SK-N-SH (cell line): Measurements from ENCODE around the gene PCDHGA9.

Source experiments
- CHD2 ChIP-seq: fragments of 150-350 bp; IDR thresholded peaks from 2 replicates; pipeline ENCODE4 v1.6.1; 2018; ENCODE audit warnings: low read length; ENCODE audit not compliant: partially characterized antibody
- EP300 ChIP-seq, 2 experiments: IDR thresholded peaks; 2 replicates each; pipeline versions ENCODE4 v1.4.0 to v1.6.1; 2012; ENCODE audit warnings: borderline replicate concordance in 1 of 2, low read depth in 1 of 2, low read length in 1 of 2
- EZH2phosphoT487 ChIP-seq: fragments of 200-600 bp; sonication (generic); IDR thresholded peaks from 2 replicates; pipeline ENCODE4 v1.6.1; 2017; ENCODE audit warnings: low read depth, mixed run types, mild to moderate bottlenecking, antibody characterized with exemption, moderate library complexity, borderline replicate concordance
- FOSL2 ChIP-seq: IDR thresholded peaks from 2 replicates; pipeline ENCODE4 v1.4.0; 2012; ENCODE audit warnings: low read depth, mild to moderate bottlenecking, moderate library complexity, borderline replicate concordance
- FOXJ3 ChIP-seq: sonication (generic); formaldehyde crosslinking; IDR thresholded peaks from 2 replicates; pipeline ENCODE4 v1.5.1; 2020; ENCODE audit warnings: mild to moderate bottlenecking, missing genetic modification reagents
- FOXM1 ChIP-seq: IDR thresholded peaks from 2 replicates; pipeline ENCODE4 v1.4.0; 2012; ENCODE audit warnings: low read depth, mild to moderate bottlenecking
- JUND ChIP-seq: IDR thresholded peaks from 2 replicates; pipeline ENCODE4 v1.4.0; 2012
- POLR2AphosphoS5 ChIP-seq: IDR thresholded peaks from 2 replicates; pipeline ENCODE4 v1.6.1; 2012; ENCODE audit warnings: low read depth, low read length
- RAD21 ChIP-seq: IDR thresholded peaks from 2 replicates; pipeline ENCODE4 v1.6.1; 2012; ENCODE audit warnings: mild to moderate bottlenecking, low read length
- SMC3 ChIP-seq: IDR thresholded peaks from 2 replicates; pipeline ENCODE4 v1.6.1; 2012; ENCODE audit warnings: low read depth, low read length, improper control_type of control experiment
- TAF1 ChIP-seq: IDR thresholded peaks from 2 replicates; pipeline ENCODE4 v1.6.1; 2012; ENCODE audit warnings: low read depth, mild to moderate bottlenecking, low read length, moderate library complexity, borderline replicate concordance
- YY1 ChIP-seq: IDR thresholded peaks from 2 replicates; pipeline ENCODE4 v1.4.0; 2012; ENCODE audit warnings: low read depth, mild to moderate bottlenecking
- TF ChIP-seq, protein P1 (sequence below): fragments of 200-600 bp; sonication (generic); IDR thresholded peaks from 2 replicates; pipeline ENCODE4 v1.6.1; 2017; ENCODE audit warnings: antibody characterized with exemption, mild to moderate bottlenecking, moderate library complexity
- TF ChIP-seq, protein P2 (sequence below): IDR thresholded peaks from 2 replicates; pipeline ENCODE4 v1.6.1; 2012; ENCODE audit warnings: mild to moderate bottlenecking, low read depth, low read length, moderate library complexity

DNA sequence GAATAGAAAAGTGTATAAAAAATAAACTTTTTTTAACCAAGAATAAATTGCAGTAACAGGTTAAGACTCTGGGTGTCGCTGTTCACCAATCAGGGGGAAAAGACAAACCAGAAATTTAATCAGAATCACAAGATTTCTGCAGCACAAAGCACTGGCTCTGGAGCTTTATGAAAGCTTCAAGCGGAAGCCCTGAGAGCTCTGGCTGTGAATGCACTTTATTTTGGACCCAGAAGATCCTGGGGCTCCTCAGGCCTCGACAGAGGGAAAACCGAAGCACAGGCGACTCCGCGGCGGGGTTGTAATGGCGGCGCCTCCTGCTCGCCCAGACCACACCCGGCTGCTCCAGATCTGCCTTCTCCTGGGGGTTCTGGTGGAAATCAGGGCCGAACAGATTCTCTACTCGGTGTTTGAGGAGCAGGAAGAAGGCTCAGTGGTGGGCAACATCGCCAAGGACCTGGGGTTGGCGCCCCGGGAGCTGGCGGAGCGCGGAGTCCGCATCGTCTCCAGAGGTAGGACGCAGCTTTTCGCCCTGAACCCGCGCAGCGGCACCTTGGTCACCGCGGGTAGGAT, 47.6 kb upstream of the PCDHGA9 start, which contains the start of gene PCDHGA4:
- TF ChIP-seq RAD21 (0 out of 2 replicates have a peak, but pooled peaks have one; percentile 33), FOXM1 (no peak), TAF1 (no peak), SMC3 (0 out of 2 replicates have a peak, but pooled peaks have one; percentile 11), FOXJ3 (CRISPR knock-in tag) (no peak), POLR2AphosphoS5 (no peak), JUND (no peak), EZH2phosphoT487 (no peak), EP300 (IDR thresholded peaks at IDR 0.05; ENCODE audit: borderline replicate concordance in 1 of 2, low read depth in 1 of 2, low read length in 1 of 2) (no peak), FOSL2 (no peak), YY1 (no peak), CHD2 (no peak)
- TF ChIP-seq, protein P1, sequence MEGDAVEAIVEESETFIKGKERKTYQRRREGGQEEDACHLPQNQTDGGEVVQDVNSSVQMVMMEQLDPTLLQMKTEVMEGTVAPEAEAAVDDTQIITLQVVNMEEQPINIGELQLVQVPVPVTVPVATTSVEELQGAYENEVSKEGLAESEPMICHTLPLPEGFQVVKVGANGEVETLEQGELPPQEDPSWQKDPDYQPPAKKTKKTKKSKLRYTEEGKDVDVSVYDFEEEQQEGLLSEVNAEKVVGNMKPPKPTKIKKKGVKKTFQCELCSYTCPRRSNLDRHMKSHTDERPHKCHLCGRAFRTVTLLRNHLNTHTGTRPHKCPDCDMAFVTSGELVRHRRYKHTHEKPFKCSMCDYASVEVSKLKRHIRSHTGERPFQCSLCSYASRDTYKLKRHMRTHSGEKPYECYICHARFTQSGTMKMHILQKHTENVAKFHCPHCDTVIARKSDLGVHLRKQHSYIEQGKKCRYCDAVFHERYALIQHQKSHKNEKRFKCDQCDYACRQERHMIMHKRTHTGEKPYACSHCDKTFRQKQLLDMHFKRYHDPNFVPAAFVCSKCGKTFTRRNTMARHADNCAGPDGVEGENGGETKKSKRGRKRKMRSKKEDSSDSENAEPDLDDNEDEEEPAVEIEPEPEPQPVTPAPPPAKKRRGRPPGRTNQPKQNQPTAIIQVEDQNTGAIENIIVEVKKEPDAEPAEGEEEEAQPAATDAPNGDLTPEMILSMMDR: peak; percentile 59
- TF ChIP-seq, protein P2, sequence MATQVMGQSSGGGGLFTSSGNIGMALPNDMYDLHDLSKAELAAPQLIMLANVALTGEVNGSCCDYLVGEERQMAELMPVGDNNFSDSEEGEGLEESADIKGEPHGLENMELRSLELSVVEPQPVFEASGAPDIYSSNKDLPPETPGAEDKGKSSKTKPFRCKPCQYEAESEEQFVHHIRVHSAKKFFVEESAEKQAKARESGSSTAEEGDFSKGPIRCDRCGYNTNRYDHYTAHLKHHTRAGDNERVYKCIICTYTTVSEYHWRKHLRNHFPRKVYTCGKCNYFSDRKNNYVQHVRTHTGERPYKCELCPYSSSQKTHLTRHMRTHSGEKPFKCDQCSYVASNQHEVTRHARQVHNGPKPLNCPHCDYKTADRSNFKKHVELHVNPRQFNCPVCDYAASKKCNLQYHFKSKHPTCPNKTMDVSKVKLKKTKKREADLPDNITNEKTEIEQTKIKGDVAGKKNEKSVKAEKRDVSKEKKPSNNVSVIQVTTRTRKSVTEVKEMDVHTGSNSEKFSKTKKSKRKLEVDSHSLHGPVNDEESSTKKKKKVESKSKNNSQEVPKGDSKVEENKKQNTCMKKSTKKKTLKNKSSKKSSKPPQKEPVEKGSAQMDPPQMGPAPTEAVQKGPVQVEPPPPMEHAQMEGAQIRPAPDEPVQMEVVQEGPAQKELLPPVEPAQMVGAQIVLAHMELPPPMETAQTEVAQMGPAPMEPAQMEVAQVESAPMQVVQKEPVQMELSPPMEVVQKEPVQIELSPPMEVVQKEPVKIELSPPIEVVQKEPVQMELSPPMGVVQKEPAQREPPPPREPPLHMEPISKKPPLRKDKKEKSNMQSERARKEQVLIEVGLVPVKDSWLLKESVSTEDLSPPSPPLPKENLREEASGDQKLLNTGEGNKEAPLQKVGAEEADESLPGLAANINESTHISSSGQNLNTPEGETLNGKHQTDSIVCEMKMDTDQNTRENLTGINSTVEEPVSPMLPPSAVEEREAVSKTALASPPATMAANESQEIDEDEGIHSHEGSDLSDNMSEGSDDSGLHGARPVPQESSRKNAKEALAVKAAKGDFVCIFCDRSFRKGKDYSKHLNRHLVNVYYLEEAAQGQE: no peak
